H1 (cell line): ENCODE data around the gene TEX48.

Source experiments
- JUND ChIP-seq: IDR thresholded peaks from 2 replicates; pipeline ENCODE4 v1.6.1; 2011; ENCODE audit warnings: mild to moderate bottlenecking, improper control_type of control experiment, low read length
- TAF1 ChIP-seq: IDR thresholded peaks from 2 replicates; pipeline ENCODE4 v1.6.1; 2011; ENCODE audit warnings: mild to moderate bottlenecking, low read depth, low read length
- TF ChIP-seq, protein P1 (sequence below), 3 experiments: IDR thresholded peaks; 1 replicate in 2 of 3; 2 replicates in 1 of 3; pipeline versions ENCODE4 v1.5.1 to v1.6.1; 2011; ENCODE audit warnings: low read length in 3 of 3, mild to moderate bottlenecking in 3 of 3, inconsistent platforms in 2 of 3, low read depth in 1 of 3, moderate library complexity in 1 of 3; ENCODE audit not compliant: insufficient read depth in 1 of 3; ENCODE audit errors: control extremely low read depth in 1 of 3
- TF ChIP-seq, protein P2 (sequence below): IDR thresholded peaks from 2 replicates; pipeline ENCODE4 v1.6.1; 2011; ENCODE audit warnings: low read depth, mild to moderate bottlenecking, low read length; ENCODE audit not compliant: insufficient read depth
- TF ChIP-seq, protein P3 (sequence below): IDR thresholded peaks from 2 replicates; pipeline ENCODE4 v1.6.1; 2011; ENCODE audit warnings: low read length, improper control_type of control experiment

DNA sequence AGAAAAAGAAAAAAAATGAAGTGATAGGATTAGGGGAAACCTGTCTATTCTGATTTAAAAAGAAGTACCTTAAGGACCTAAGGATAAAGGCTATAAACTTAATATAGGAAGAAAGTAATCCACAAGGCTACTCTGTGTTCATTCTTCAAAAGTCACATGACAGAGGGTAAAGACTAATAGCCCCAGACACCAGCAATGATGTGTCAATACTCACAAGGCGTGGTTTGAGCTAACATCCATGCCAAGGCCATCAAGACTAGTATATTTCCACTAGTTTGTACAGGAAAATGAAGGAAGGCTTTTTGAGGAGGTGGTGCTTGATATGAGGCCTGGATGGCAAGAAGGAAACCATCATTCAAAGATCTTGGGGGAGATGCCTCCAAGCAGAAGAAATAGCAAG lies 49.7 kb upstream of the TEX48 start:
- TF ChIP-seq, protein P1, sequence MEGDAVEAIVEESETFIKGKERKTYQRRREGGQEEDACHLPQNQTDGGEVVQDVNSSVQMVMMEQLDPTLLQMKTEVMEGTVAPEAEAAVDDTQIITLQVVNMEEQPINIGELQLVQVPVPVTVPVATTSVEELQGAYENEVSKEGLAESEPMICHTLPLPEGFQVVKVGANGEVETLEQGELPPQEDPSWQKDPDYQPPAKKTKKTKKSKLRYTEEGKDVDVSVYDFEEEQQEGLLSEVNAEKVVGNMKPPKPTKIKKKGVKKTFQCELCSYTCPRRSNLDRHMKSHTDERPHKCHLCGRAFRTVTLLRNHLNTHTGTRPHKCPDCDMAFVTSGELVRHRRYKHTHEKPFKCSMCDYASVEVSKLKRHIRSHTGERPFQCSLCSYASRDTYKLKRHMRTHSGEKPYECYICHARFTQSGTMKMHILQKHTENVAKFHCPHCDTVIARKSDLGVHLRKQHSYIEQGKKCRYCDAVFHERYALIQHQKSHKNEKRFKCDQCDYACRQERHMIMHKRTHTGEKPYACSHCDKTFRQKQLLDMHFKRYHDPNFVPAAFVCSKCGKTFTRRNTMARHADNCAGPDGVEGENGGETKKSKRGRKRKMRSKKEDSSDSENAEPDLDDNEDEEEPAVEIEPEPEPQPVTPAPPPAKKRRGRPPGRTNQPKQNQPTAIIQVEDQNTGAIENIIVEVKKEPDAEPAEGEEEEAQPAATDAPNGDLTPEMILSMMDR (IDR thresholded peaks at IDR 0.05; ENCODE audit: control extremely low read depth in 1 of 3, insufficient read depth in 1 of 3, low read depth in 1 of 3, low read length in 3 of 3) = no peak
- TF ChIP-seq, protein P2, sequence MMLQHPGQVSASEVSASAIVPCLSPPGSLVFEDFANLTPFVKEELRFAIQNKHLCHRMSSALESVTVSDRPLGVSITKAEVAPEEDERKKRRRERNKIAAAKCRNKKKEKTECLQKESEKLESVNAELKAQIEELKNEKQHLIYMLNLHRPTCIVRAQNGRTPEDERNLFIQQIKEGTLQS = no peak
- TF ChIP-seq, protein P3, sequence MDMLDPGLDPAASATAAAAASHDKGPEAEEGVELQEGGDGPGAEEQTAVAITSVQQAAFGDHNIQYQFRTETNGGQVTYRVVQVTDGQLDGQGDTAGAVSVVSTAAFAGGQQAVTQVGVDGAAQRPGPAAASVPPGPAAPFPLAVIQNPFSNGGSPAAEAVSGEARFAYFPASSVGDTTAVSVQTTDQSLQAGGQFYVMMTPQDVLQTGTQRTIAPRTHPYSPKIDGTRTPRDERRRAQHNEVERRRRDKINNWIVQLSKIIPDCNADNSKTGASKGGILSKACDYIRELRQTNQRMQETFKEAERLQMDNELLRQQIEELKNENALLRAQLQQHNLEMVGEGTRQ = no peak
- no peak for TF ChIP-seq JUND
- no peak for TF ChIP-seq TAF1
